Central memory CD8-positive, alpha-beta T cell (primary cell): Measurements from ENCODE around the gene BRSK2.

ENCODE experiments used
- ATAC-seq: fragments of 150-1000 bp; cut with Tn5 transposase; replicated peaks from 2 replicates; pipeline ENCODE4 v1.10.0; 2022; ENCODE audit warnings: mild to moderate bottlenecking, moderate FRiP score, moderate number of reproducible peaks; ENCODE audit not compliant: poor library complexity, severe bottlenecking; ENCODE audit errors: extremely low read depth
- DNase-seq, 2 donors: peaks; one replicate each; pipeline ENCODE4 v3.0.0; 2021; ENCODE audit warnings: low spot score in 2 of 2
- H3K27ac Mint-ChIP-seq: one replicate; pipeline ENCODE4 v1.8.0; 2022; ENCODE audit warnings: low read depth, mild to moderate bottlenecking, moderate library complexity, mixed read lengths
- H3K27me3 Mint-ChIP-seq: one replicate; pipeline ENCODE4 v1.8.0; 2022; ENCODE audit warnings: mixed read lengths
- H3K36me3 Mint-ChIP-seq: one replicate; pipeline ENCODE4 v1.8.0; 2022; ENCODE audit warnings: mild to moderate bottlenecking, moderate library complexity, mixed read lengths; ENCODE audit not compliant: insufficient read depth
- H3K4me1 Mint-ChIP-seq: one replicate; pipeline ENCODE4 v1.8.0; 2022; ENCODE audit warnings: mixed read lengths
- H3K4me3 Mint-ChIP-seq: one replicate; pipeline ENCODE4 v1.8.0; 2022; ENCODE audit warnings: mild to moderate bottlenecking, moderate library complexity, mixed read lengths
- H3K9me3 Mint-ChIP-seq: one replicate; pipeline ENCODE4 v1.8.0; 2022; ENCODE audit warnings: mixed read lengths

Gene BRSK2

DNA sequence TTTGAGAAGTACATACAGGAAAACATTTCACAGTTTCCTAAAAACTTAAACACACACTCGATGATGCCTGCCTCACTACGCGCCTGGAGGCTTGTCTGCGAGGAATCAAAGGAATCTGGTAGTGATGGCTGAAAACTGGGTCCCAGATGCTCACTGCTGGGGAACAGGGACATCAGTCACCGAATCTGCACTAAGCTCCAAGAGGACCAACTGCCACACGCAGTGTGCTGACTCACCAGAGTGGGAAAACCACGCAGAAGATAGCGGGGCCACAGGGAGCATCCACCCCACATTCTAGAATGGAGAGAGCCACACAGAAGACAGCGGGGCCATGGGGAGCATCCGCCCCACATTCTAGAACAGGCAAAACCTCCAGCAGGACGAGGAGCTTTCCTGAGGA lies 121.2 kb downstream of the BRSK2 start:
- no peak overlapping the region for H3K27ac Mint-ChIP-seq
- DNase-seq (no peak), ATAC-seq (no peak)
- no peak overlapping the region for H3K4me3 Mint-ChIP-seq
- H3K27me3 Mint-ChIP-seq, result no peaks in the 10 kb centered on the region
- H3K4me1 Mint-ChIP-seq, result peaks cover 69% of the 10 kb centered on the region
- peaks cover 6% of the 10 kb centered on the region for H3K36me3 Mint-ChIP-seq
- no peaks in the 10 kb centered on the region for H3K9me3 Mint-ChIP-seq

DNA sequence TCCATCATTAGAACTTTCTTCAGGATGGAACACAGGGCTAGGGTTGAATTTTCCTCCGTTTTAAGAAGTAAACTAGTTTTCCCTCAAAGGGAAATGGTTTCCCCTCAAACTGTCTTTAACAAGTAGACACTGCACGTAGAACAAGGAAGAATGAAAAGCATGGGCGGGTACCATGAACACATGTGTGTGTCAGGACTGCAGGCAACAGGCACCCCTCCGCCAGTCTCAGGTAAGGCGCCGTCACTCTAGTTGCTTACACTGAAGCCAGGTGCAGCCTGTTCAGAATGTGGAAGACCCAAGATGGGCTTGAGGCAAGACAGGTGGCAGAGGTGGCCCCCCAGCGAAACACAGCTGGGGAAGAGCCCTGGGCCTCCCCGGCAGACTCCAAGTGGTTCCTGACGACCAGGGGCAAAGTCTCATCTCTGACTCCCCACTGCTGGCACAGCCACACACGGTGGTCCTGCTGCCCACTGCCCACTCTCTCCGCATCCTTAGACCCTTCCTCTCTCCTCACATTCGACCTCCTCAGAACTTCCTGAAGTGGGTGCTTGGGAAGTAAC lies 122.3 kb downstream of the BRSK2 start:
- ATAC-seq (no peak), DNase-seq (no peak)
- H3K27me3 Mint-ChIP-seq, result no peaks in the 10 kb centered on the region
- H3K4me3 Mint-ChIP-seq, result no peak overlapping the region
- peaks cover 68% of the 10 kb centered on the region for H3K4me1 Mint-ChIP-seq
- peaks cover 4% of the 10 kb centered on the region for H3K36me3 Mint-ChIP-seq
- H3K9me3 Mint-ChIP-seq, result no peaks in the 10 kb centered on the region
- no peak overlapping the region for H3K27ac Mint-ChIP-seq
